Type B pancreatic cell (in vitro differentiated cells): ENCODE results near the gene KLHDC4. TPM values are rescaled to one million over a fixed set of nuclear protein-coding genes. Genes with fewer than 3 reads are reported as not detected.

Experiments
- DNase-seq: peaks from one replicate; pipeline ENCODE4 v3.0.0; 2021; ENCODE audit warnings: mixed read lengths; ENCODE audit not compliant: unreplicated experiment; ENCODE audit errors: extremely low spot score
- H3K27ac Mint-ChIP-seq: 2 replicates; pipeline ENCODE4 v1.8.0; 2021; ENCODE audit warnings: mild to moderate bottlenecking, mixed read lengths
- H3K27me3 Mint-ChIP-seq: 2 replicates; pipeline ENCODE4 v1.8.0; 2021; ENCODE audit warnings: mixed read lengths
- H3K36me3 Mint-ChIP-seq: 2 replicates; pipeline ENCODE4 v1.8.0; 2021; ENCODE audit warnings: mixed read lengths
- H3K4me1 Mint-ChIP-seq: one replicate; pipeline ENCODE4 v1.8.0; 2021; ENCODE audit warnings: mixed read lengths; ENCODE audit not compliant: unreplicated experiment
- H3K4me3 Mint-ChIP-seq: 2 replicates; pipeline ENCODE4 v1.8.0; 2021; ENCODE audit warnings: mild to moderate bottlenecking, mixed read lengths
- H3K9me3 Mint-ChIP-seq: 2 replicates; pipeline ENCODE4 v1.8.0; 2021; ENCODE audit warnings: mixed read lengths
- CTCF ChIP-seq: fragments of 200-600 bp; sonication (generic); conservative IDR thresholded peaks from 2 replicates; pipeline ENCODE4 v1.5.0; 2021; ENCODE audit warnings: antibody characterized with exemption, mild to moderate bottlenecking
- total RNA-seq: library from RNA; stranded (reverse); gene quantifications from 2 replicates; pipeline ENCODE4 v1.2.1, GENCODE V29; 2021; ENCODE audit warnings: low replicate concordance

Gene KLHDC4
- total RNA-seq, 1 donor from 2014 or later, result 43.4 TPM

DNA sequence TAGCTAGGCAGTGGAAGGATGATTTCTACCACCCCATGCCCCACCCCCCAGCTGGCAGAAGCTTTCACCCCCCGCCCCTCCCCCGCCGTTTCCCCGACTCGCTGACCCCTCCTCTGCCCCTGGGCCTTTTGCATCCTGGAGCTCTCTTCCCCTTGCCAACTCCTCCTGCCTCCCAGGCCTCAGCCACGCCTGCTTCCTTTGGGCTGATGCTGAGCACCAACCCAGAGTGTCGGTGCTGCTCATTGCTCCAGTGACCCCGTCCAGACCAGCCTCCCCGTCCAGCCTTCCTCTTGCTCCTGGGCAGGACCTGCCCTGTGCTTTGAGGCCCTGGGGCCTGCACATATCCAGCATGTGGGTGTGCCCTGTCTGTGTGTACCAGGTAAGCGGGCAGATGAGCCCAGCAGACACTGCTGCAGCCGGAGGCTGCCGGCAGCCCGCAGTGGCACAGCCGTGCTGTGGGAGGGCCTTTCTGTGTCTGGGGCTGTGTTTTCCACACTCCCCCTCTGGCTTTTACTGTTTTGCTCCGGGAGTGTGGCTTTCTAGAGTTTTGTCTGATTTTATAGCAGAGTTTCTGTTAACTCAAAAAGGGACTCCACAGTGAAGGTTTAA lies 90.6 kb downstream of the KLHDC4 start:
- DNase-seq, result no peak

GRCh38 chr16:87674419-87674818 lies 91.4 kb downstream of the KLHDC4 start:
- Mint-ChIP-seq H3K4me1 (no peaks in the 10 kb centered on the region), H3K27ac (no peak overlapping the region), H3K4me3 (no peak overlapping the region), H3K27me3 (no peaks in the 10 kb centered on the region), H3K36me3 (no peaks in the 10 kb centered on the region), H3K9me3 (no peaks in the 10 kb centered on the region)
- no peak for DNase-seq
- no peak for TF ChIP-seq CTCF

More for the DNA sequence above, 90.6 kb downstream of the KLHDC4 start:
- no peak for TF ChIP-seq CTCF
- no peaks in the 10 kb centered on the region for H3K27me3 Mint-ChIP-seq
- no peak overlapping the region for H3K4me3 Mint-ChIP-seq
- no peaks in the 10 kb centered on the region for H3K9me3 Mint-ChIP-seq
- no peak overlapping the region for H3K27ac Mint-ChIP-seq
- no peaks in the 10 kb centered on the region for H3K36me3 Mint-ChIP-seq
- no peaks in the 10 kb centered on the region for H3K4me1 Mint-ChIP-seq

DNA sequence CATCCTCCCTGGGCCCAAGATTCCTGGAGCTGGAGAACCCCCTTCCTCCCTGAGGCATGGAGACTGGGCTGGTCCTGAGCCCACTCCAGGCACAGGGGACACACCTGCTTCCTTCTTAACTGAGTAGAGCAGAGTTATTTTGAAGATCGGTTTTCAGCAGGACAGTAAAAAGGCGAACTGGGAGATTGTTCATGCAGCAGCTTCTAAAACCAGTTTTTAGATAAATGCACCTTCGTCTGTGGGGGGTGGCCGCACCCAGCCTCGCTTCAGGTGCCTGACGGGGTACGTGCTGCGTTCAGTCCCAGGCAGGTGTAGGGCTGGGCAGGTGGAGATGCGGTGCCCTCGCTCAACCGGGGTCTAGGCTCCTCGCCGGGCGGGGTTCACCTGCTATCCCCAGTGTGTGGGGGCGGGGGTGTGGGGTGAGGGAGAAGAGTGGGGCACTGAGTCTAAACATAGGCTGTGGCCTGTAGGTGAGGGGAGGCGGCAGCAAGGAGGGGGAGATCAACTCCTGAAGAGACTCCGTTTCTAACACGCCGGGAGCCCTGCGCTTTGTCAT lies 94.0 kb downstream of the KLHDC4 start:
- Mint-ChIP-seq H3K9me3 (no peaks in the 10 kb centered on the region), H3K4me3 (no peak overlapping the region), H3K36me3 (no peaks in the 10 kb centered on the region), H3K27me3 (no peaks in the 10 kb centered on the region), H3K4me1 (no peaks in the 10 kb centered on the region), H3K27ac (no peak overlapping the region)
- no peak for DNase-seq
- TF ChIP-seq CTCF, result no peak

- TF ChIP-seq CTCF, result no peak
- Mint-ChIP-seq H3K27ac (no peak overlapping the region), H3K36me3 (no peaks in the 10 kb centered on the region), H3K4me1 (no peaks in the 10 kb centered on the region), H3K9me3 (no peaks in the 10 kb centered on the region), H3K27me3 (no peaks in the 10 kb centered on the region), H3K4me3 (no peak overlapping the region)
- DNase-seq, result no peak
Observed at GRCh38 chr16:87671221-87671620, 94.6 kb downstream of the KLHDC4 start.

- H3K27ac Mint-ChIP-seq, result no peak overlapping the region
- no peak for DNase-seq
- no peaks in the 10 kb centered on the region for H3K27me3 Mint-ChIP-seq
- H3K4me3 Mint-ChIP-seq, result no peak overlapping the region
- no peaks in the 10 kb centered on the region for H3K9me3 Mint-ChIP-seq
- H3K4me1 Mint-ChIP-seq, result no peaks in the 10 kb centered on the region
- TF ChIP-seq CTCF, result no peak
- H3K36me3 Mint-ChIP-seq, result no peaks in the 10 kb centered on the region
Observed at GRCh38 chr16:87669672-87670071, 96.1 kb downstream of the KLHDC4 start.

DNA sequence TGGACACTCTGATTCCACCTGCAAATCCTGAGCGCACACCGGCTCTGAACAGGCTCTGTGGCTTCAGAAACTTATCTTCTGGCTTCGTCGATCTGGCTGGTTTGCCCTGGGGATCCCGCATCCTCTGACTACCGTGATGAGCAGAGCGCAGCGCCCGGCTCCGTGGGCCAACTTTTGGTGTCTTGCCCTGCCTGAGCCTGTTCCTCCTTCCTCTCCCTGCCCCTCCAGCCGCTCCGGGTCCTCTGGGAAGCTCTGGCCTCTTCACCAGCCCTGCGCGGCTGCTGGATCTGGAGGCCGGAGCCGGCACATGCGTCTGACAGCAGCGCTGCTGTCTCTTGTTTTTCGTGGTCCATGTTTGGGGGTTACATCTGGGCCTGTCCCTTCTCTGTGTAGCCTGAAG lies 97.8 kb downstream of the KLHDC4 start:
- Mint-ChIP-seq H3K9me3 (no peaks in the 10 kb centered on the region), H3K4me3 (no peak overlapping the region)
- TF ChIP-seq CTCF, result no peak

More for the DNA sequence above, 97.8 kb downstream of the KLHDC4 start:
- no peak overlapping the region for H3K27ac Mint-ChIP-seq
- H3K4me1 Mint-ChIP-seq, result no peaks in the 10 kb centered on the region
- H3K27me3 Mint-ChIP-seq, result no peaks in the 10 kb centered on the region
- DNase-seq, result no peak
- H3K36me3 Mint-ChIP-seq, result no peaks in the 10 kb centered on the region
